DOHH2 (cell line): ENCODE results near the gene CNTNAP2.

ENCODE experiments used
- H3F3A ChIP-seq: fragments of 200-600 bp; sonication (generic), shearing (Covaris generic); 2 replicates; pipeline ENCODE4 v1.6.0; 2016; ENCODE audit warnings: antibody characterized with exemption, mild to moderate bottlenecking; ENCODE audit not compliant: control insufficient read depth, insufficient read depth
- H3K27ac ChIP-seq: fragments of 200-600 bp; sonication (generic); 2 replicates; pipeline ENCODE4 v1.5.1; 2014; ENCODE audit warnings: low read depth, mild to moderate bottlenecking, low read length, moderate library complexity
- H3K27me3 ChIP-seq: fragments of 200-600 bp; sonication (generic); 2 replicates; pipeline ENCODE4 v1.6.1; 2014; ENCODE audit warnings: mild to moderate bottlenecking, low read length, mixed read lengths; ENCODE audit not compliant: control insufficient read depth
- H3K36me3 ChIP-seq: fragments of 200-600 bp; sonication (generic); 2 replicates; pipeline ENCODE4 v1.6.1; 2014; ENCODE audit warnings: mild to moderate bottlenecking, low read length, moderate library complexity, mixed read lengths; ENCODE audit not compliant: control insufficient read depth
- H3K4me1 ChIP-seq: fragments of 200-600 bp; sonication (generic); 2 replicates; pipeline ENCODE4 v1.6.1; 2014; ENCODE audit warnings: mild to moderate bottlenecking, low read length, mixed read lengths; ENCODE audit not compliant: control insufficient read depth
- H3K4me2 ChIP-seq: fragments of 200-600 bp; sonication (generic); 2 replicates; pipeline ENCODE4 v1.6.0; 2014; ENCODE audit warnings: mild to moderate bottlenecking, low read length, moderate library complexity
- H3K4me3 ChIP-seq: fragments of 200-600 bp; sonication (generic); 2 replicates; pipeline ENCODE4 v1.5.1; 2014; ENCODE audit warnings: mild to moderate bottlenecking, low read length, mixed read lengths
- H3K79me2 ChIP-seq: fragments of 200-600 bp; sonication (generic); 2 replicates; pipeline ENCODE4 v1.6.1; 2014; ENCODE audit warnings: mild to moderate bottlenecking, low read length, mixed read lengths; ENCODE audit not compliant: control insufficient read depth
- H3K9me2 ChIP-seq: fragments of 200-600 bp; sonication (generic); replicated peaks from 2 replicates; pipeline ENCODE4 v1.6.1; 2014; ENCODE audit warnings: mild to moderate bottlenecking, low read length, mixed read lengths; ENCODE audit not compliant: control insufficient read depth
- H3K9me3 ChIP-seq: fragments of 200-600 bp; sonication (generic); 2 replicates; pipeline ENCODE4 v1.6.1; 2014; ENCODE audit warnings: antibody characterized with exemption, low read length, mixed read lengths; ENCODE audit not compliant: control insufficient read depth, insufficient read depth
- H4K20me1 ChIP-seq: fragments of 200-600 bp; sonication (generic); 2 replicates; pipeline ENCODE4 v1.6.0; 2014; ENCODE audit warnings: low read depth, mild to moderate bottlenecking, antibody characterized with exemption, low read length, moderate library complexity; ENCODE audit not compliant: control insufficient read depth, insufficient read depth
- CTCF ChIP-seq: fragments of 200-600 bp; sonication (generic); IDR thresholded peaks from one replicate; pipeline ENCODE4 v1.5.1; 2014; ENCODE audit warnings: antibody characterized with exemption, mild to moderate bottlenecking, low read depth, low read length; ENCODE audit not compliant: poor library complexity, severe bottlenecking
- EZH2phosphoT487 ChIP-seq: fragments of 200-600 bp; sonication (generic); IDR thresholded peaks from 2 replicates; pipeline ENCODE4 v1.6.1; 2017; ENCODE audit warnings: borderline replicate concordance, mild to moderate bottlenecking, antibody characterized with exemption, low read length, moderate library complexity, mixed read lengths

Gene CNTNAP2

DNA sequence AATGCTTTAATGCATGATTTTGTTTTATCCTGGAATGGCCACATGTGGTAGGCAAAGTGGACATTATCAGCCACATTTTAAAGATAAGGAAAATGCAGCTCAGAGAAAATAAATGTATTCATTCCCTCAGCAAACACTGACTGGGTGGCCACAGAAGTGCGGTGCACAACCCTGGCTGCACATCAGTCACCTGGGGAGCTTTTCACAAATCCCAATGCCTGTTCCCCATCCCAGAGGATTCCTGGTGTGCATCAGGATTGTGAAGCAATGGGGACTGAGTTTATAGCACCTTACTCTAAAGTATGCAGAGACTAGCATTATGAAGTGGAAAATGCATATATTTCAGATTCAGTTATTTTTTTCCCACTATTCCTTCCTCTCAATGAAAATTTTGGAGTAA is 2280.5 kb downstream of the CNTNAP2 start:
- Histone ChIP-seq H4K20me1 (no peaks in the 10 kb centered on the region), H3K4me3 (no peak overlapping the region), H3K9me3 (no peaks in the 10 kb centered on the region), H3K27me3 (peaks cover 23% of the 10 kb centered on the region; the same call in 1 of the 2 replicates), H3K4me1 (no peaks in the 10 kb centered on the region), H3K4me2 (no peak overlapping the region), H3F3A (no peaks in the 10 kb centered on the region), H3K36me3 (no peaks in the 10 kb centered on the region), H3K79me2 (no peaks in the 10 kb centered on the region), H3K9me2 (no peaks in the 10 kb centered on the region), H3K27ac (no peak overlapping the region)
- no peak for TF ChIP-seq EZH2phosphoT487
- TF ChIP-seq CTCF = no peak

DNA sequence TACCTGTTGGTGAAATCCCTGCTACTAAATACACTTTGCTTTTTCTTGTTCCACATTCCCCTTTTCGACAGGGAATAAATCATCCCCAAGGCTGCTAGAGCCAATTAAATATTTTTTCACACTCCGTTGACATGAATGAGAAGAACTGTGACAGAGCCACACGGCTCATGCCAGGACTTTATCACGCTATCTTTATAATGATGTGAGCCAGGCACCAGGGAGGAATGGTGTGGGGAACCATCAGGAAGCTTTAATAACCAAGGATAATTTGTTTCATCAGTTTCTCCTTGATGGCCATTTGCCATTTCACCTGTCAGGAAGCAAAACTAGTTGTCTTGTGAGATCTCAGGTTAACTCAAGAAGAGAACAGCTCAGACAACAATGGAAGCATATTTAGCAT is 2280.9 kb downstream of the CNTNAP2 start:
- Histone ChIP-seq H3K79me2 (no peaks in the 10 kb centered on the region), H3K36me3 (no peaks in the 10 kb centered on the region), H3K4me2 (no peak overlapping the region), H3K9me3 (no peaks in the 10 kb centered on the region), H3K9me2 (no peaks in the 10 kb centered on the region), H4K20me1 (no peaks in the 10 kb centered on the region), H3K27me3 (peaks cover 26% of the 10 kb centered on the region; the same call in 1 of the 2 replicates), H3K4me3 (no peak overlapping the region), H3K27ac (no peak overlapping the region), H3F3A (no peaks in the 10 kb centered on the region), H3K4me1 (no peaks in the 10 kb centered on the region)
- TF ChIP-seq CTCF (no peak), EZH2phosphoT487 (no peak)

GRCh38 chr7:148397985-148398384 is 2281.4 kb downstream of the CNTNAP2 start:
- Histone ChIP-seq H3K79me2 (no peaks in the 10 kb centered on the region), H3K36me3 (no peaks in the 10 kb centered on the region), H4K20me1 (no peaks in the 10 kb centered on the region), H3F3A (no peaks in the 10 kb centered on the region), H3K27ac (no peak overlapping the region), H3K9me3 (no peaks in the 10 kb centered on the region), H3K27me3 (peaks cover 26% of the 10 kb centered on the region; the same call in 1 of the 2 replicates), H3K4me2 (no peak overlapping the region), H3K4me3 (no peak overlapping the region), H3K9me2 (no peaks in the 10 kb centered on the region), H3K4me1 (no peaks in the 10 kb centered on the region)
- no peak for TF ChIP-seq CTCF
- TF ChIP-seq EZH2phosphoT487 = no peak
